Stimulated activated CD4-positive, alpha-beta T cell treated with anti-CD3 and anti-CD28 coated beads, TNF-alpha, amount 100 ng/mL, for 24 hours (primary cell): ENCODE results near the gene BCDIN3D.

ENCODE experiments used
- DNase-seq, 3 experiments: peaks; one replicate each; pipeline ENCODE4 v3.0.0-alpha.2; 2020; ENCODE audit warnings: low read depth in 3 of 3

The BCDIN3D gene

GRCh38 chr12:49821373-49822287, 21.3 kb downstream of the BCDIN3D start:
- no peak for DNase-seq

GRCh38 chr12:49819786-49820185, 23.1 kb downstream of the BCDIN3D start:
- no peak for DNase-seq

- DNase-seq, result no peak
Observed at GRCh38 chr12:49818241-49818895, 24.5 kb downstream of the BCDIN3D start.

- no peak for DNase-seq
Observed at GRCh38 chr12:49813131-49813530, 29.8 kb downstream of the BCDIN3D start.

- no peak for DNase-seq
Observed at GRCh38 chr12:49811961-49812401, 30.9 kb downstream of the BCDIN3D start.

GRCh38 chr12:49811136-49811535, 31.8 kb downstream of the BCDIN3D start:
- no peak for DNase-seq

- DNase-seq, result no peak
Observed at GRCh38 chr12:49809906-49810389, 33.0 kb downstream of the BCDIN3D start.

- no peak for DNase-seq
Observed at GRCh38 chr12:49809381-49809905, 33.5 kb downstream of the BCDIN3D start.

- no peak for DNase-seq
Observed at GRCh38 chr12:49808686-49809380, 34.1 kb downstream of the BCDIN3D start.

- no peak for DNase-seq
Observed at GRCh38 chr12:49807991-49808580, 34.8 kb downstream of the BCDIN3D start.

GRCh38 chr12:49806877-49807276, 36.0 kb downstream of the BCDIN3D start:
- no peak for DNase-seq

- DNase-seq, result no peak
Observed at GRCh38 chr12:49806321-49806813, 36.5 kb downstream of the BCDIN3D start.

- no peak for DNase-seq
Observed at GRCh38 chr12:49805409-49805808, 37.5 kb downstream of the BCDIN3D start.

- DNase-seq, result no peak
Observed at GRCh38 chr12:49804821-49805220, 38.1 kb downstream of the BCDIN3D start.

- no peak for DNase-seq
Observed at GRCh38 chr12:49803693-49804450, 39.0 kb downstream of the BCDIN3D start.

GRCh38 chr12:49801141-49802063, 41.5 kb downstream of the BCDIN3D start:
- no peak for DNase-seq

GRCh38 chr12:49800421-49801140, 42.3 kb downstream of the BCDIN3D start:
- no peak for DNase-seq

- no peak for DNase-seq
Observed at GRCh38 chr12:49798934-49799333, 44.0 kb downstream of the BCDIN3D start.

- no peak for DNase-seq
Observed at GRCh38 chr12:49798248-49798647, 44.7 kb downstream of the BCDIN3D start.
